ENCODE data around the gene L3MBTL2.
"Not testable (repeated sequence)": the region's sequence is repeated elsewhere in the genome, so short reads cannot be mapped to it uniquely, and the experiment has no call there.

The L3MBTL2 gene

GRCh38 chr22:41204992-41205900, at the start of gene L3MBTL2:
Gene L3MBTL2 (plus strand): TSS chr22:41205312. CDS start chr22:41205363, 51 bp downstream.
- peak; percentile 78 for DNase-seq

- DNase-seq, result no peak
Observed at GRCh38 chr22:41157083-41157482, 48.0 kb upstream of the L3MBTL2 start.

- no peak for DNase-seq
Observed at GRCh38 chr22:41169157-41169556, 36.0 kb upstream of the L3MBTL2 start.

- no peak for DNase-seq
Observed at GRCh38 chr22:41171996-41172395, 33.1 kb upstream of the L3MBTL2 start.

GRCh38 chr22:41175546-41175945, 29.6 kb upstream of the L3MBTL2 start:
- DNase-seq, result no peak

GRCh38 chr22:41177040-41177621, 28.0 kb upstream of the L3MBTL2 start:
- DNase-seq, result no peak

- no peak for DNase-seq
Observed at GRCh38 chr22:41177622-41178424, 27.3 kb upstream of the L3MBTL2 start.

- no peak for DNase-seq
Observed at GRCh38 chr22:41178425-41178975, 26.6 kb upstream of the L3MBTL2 start.

- not testable (repeated sequence) for DNase-seq
Observed at GRCh38 chr22:41180362-41180761, 24.8 kb upstream of the L3MBTL2 start.

GRCh38 chr22:41180926-41181325, 24.2 kb upstream of the L3MBTL2 start:
- no peak for DNase-seq

- no peak for DNase-seq
Observed at GRCh38 chr22:41181349-41182241, 23.5 kb upstream of the L3MBTL2 start.

GRCh38 chr22:41184679-41185078, 20.4 kb upstream of the L3MBTL2 start:
- DNase-seq, result no peak

- DNase-seq, result no peak
Observed at GRCh38 chr22:41191467-41191866, 13.6 kb upstream of the L3MBTL2 start.

- no peak for DNase-seq
Observed at GRCh38 chr22:41193829-41194228, 11.3 kb upstream of the L3MBTL2 start.

- DNase-seq, result no peak
Observed at GRCh38 chr22:41197038-41197972, 7.8 kb upstream of the L3MBTL2 start.

GRCh38 chr22:41198027-41198580, 7.0 kb upstream of the L3MBTL2 start:
- no peak for DNase-seq

- no peak for DNase-seq
Observed at GRCh38 chr22:41201141-41201540, 4.0 kb upstream of the L3MBTL2 start.

- no peak for DNase-seq
Observed at GRCh38 chr22:41203118-41203517, 2.0 kb upstream of the L3MBTL2 start.

- no peak for DNase-seq
Observed at GRCh38 chr22:41204066-41204465, 1.0 kb upstream of the L3MBTL2 start.

- DNase-seq, result no peak
Observed at GRCh38 chr22:41206719-41207118, 1.6 kb downstream of the L3MBTL2 start.

GRCh38 chr22:41215409-41215808, 10.3 kb downstream of the L3MBTL2 start:
- DNase-seq, result no peak

Measured in NCI-H2081 treated with DMSO at 0.1 percent for 48 hours (cell line).